Hematopoietic multipotent progenitor cell treated with erythropoietin and hydrocortisone succinate and interleukin-3 and kit ligand, for 8 days (in vitro differentiated cells): ENCODE measurements around the gene CACNA1F.

Experiments used
- DNase-seq: peaks from one replicate; pipeline ENCODE4 v3.0.0-alpha.2; 2015

CACNA1F gene

DNA sequence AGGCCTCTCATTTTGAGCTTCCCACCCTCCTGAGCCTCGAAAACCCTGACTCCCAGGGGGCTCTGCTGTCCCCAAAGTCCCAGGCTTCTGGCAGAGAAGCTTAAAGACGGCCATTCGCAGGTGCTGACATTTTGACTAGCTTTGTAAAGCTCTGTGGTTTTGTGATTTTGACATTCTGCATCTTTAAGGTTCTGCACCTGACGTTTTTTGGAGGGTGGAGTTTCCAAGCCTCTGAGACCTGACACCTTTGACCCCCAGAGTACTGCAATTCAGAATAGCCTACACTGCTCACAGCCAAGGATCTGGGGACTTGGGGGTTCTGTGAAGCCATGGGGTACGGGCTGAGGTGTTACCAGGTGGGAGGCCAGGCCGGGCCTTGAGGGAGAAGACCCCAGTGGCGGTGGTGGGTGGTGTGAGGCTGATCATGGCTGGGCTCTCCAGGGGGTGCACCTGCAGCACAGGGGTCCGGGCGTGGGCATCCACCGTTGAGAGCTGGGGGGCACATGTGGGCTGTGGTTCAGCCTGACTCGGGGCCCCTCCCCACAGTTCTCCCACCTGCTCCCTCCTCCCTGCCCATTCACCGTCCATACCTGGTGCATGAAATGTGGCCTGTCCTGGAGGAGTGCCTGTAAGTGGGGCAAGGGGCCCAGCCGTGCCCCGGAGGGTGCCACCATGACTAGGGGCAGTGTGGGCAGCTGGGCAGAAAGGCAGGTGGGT is 24.1 kb upstream of the CACNA1F start:
- no peak for DNase-seq

DNA sequence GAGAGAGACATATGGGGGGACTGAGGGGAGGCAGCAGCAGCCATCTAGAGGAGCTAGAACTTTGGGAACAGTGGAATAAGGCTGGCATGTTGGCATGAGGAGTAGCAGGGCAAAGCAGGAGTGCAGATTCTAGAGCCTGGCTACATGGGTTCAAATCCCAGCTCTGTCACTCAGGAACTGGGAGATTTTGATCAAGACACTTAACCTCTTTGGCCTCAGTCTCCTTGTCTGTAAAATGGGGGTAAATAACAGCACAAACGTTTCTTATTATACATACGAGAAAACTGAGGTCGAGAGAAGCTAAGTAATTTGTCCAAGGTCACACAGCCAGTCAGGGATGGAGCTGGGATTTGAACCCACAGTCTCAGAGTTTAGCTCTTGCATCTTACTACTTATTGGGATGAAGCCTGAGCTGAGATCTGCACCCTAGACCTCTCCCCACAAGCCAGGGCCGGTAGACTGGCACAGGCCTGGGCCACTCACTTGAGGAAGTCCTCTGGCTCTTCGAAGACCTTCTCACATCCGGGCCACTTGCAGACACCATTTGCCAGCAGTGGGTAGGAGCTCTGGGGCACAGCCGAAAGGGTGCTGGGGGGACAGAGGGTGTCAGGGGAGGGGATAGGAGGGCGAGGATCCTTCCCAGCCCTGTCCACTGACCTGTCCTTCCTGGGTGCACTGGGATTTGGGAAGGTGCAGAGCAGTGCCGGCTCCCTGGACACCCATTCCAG is 23.3 kb upstream of the CACNA1F start:
- DNase-seq: no peak

DNA sequence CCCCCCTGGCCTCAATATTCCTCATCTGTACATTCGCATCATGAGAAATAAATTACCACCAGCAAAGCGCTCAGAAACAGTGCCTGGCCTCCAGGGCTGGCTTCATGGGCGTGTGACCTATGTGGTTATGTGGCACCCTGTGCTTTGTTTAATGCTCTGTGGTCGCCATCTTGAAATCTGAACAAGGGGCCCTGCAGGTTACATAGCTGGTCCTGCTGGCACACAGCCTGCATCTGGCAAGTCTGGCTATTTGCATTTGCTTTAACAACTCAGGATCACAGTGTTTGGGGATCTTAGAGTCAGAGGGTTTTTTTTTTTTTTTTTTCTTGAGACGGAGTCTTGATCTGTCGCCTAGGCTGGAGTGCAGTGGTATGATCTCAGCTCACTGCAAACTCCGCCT is 21.5 kb upstream of the CACNA1F start:
- DNase-seq: no peak

DNA sequence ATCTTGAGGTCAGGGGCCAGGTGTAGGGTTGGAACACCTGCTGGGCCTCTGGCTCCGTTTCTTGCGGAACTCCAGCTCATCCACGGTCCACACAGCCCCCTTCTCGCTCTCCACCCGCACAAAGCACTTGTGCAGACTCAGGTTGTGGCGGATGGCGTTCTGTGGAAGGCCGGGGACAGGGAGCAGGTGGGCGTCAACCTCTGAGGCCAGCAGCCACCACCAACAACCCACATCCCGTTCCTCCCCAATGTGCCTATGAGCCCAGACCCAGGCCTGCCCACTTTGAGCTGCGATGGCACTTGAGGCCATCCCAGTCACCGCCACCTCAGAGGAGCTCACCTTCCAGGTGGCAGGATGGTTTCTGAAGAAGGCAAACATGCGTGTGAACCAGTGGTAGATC is 18.2 kb upstream of the CACNA1F start:
- no peak for DNase-seq

DNA sequence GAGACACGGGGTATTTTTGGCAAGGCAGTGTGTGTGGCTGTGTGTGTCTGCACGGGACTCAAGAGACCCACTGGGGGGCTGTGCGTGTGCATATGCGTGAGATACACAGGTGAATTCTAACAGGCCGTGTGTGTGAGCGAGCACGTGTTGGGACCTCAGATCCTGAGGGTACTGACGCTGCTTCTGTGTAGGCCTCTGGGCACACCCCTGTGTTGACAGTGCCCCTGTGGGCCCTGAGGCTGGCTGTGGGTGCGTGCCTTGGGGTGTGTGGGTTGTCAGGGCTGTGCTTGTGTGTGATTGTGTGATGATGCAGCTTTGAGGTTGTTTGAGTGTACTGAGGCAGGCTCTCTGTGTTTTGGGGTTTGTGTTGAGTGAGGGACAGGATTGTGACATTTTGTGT is 17.4 kb upstream of the CACNA1F start:
- no peak for DNase-seq

DNA sequence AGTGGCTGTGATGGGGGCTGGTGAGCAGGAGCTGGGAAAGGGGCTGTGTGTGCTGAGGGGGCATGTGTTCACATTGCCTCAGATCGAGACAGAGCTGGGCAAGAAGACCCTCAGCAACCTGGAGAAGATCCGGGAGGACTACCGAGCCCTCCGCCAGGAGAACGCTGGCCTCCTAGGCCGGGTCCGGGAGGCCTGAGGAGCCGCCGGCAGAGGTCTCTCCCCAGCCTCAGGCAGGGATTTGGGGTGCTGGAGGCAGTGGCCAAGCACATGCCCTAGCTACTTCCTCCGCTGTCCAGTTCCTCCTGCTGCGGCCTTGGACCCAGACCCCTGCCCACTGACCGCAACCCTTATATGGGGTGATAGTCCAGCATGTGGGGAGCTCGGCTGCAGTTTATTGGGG is 16.9 kb upstream of the CACNA1F start:
- no peak for DNase-seq

DNA sequence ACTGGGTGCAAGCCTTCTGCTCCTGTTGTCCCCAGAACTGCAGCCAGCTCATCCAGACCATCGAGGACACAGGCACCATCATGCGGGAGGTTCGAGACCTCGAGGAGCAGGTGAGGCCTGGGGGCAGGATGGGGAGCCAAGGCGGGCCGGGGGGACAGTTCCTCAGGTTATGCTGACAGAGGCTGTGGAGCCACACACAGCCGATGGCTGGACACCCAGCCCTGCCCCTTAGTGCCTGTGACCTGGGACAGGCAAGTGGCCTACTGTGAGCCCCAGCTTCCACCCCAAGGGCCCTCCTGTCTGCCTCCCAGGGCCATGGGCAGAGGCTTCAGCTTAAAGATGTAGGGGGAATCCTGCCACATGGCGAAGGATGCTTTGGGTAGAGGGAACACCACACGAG is 16.5 kb upstream of the CACNA1F start:
- no peak for DNase-seq

DNA sequence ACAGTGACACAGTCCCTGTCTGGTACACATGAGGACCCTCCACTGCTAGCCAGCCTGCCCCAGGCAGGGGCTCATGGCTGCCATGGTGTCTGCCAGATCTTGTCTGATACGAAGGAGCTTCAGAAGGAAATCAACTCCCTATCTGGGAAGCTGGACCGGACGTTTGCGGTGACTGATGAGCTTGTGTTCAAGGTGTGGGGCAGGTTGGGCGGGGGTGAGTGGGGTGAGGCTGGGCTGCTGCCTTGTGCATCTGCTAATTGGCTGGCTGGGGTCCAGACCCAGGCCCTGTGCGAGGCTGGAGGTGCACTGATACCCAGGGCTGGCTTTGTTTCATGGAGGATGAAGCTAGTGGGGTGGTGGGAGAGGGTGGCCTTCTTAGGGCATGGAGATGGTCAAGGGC is 15.9 kb upstream of the CACNA1F start:
- no peak for DNase-seq

DNA sequence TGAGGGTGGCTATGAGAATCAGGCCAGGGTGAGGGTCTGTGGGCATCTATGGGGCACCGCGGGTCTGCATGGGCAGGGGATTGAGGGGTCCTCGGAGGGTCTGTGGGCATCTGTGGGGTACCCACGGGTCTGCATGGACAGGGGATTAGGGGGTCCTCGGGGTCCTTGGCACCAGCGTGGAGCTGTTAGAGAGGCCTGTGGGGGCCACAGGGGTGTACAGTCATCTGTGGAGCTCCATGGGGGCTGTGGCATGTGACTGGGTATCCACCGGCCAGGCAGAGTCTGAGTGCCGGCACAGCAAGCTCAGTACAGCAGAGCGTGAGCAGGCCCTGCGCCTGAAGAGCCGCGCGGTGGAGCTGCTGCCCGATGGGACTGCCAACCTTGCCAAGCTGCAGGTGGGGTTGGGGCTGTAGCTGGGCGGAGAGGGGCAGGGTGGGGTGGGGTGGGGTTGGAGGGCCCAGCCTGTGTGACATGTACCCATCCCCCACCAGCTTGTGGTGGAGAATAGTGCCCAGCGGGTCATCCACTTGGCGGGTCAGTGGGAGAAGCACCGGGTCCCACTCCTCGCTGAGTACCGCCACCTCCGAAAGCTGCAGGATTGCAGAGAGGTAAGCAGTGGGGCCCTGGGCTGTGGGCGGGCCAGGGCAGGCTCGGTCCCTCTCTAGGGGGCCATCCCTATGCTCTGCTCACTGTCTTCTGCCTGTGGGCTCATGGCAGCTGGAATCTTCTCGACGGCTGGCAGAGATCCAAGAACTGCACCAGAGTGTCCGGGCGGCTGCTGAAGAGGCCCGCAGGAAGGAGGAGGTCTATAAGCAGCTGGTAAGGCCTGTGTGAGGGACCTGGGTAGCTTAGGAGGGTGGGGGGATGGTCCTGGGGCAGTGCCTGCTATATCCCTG is 15.0 kb upstream of the CACNA1F start:
- DNase-seq: no peak

DNA sequence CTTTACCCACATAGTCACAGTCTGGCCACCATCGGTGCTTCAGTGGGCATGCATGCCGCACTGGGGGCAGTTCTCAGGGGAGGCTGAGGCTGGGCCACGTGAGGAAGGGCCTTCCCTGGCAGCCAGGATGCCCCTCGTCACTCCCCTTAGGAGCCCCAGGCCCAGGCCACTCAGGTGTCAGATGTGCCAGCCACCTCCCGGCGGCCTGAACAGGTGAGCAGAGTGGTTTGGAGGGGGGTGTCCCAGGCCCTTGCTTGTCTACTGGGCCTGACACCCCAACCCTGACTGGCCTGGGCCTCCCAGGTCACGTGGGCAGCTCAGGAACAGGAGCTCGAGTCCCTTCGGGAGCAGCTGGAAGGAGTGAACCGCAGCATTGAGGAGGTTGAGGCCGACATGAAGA is 14.2 kb upstream of the CACNA1F start:
- no peak for DNase-seq

DNA sequence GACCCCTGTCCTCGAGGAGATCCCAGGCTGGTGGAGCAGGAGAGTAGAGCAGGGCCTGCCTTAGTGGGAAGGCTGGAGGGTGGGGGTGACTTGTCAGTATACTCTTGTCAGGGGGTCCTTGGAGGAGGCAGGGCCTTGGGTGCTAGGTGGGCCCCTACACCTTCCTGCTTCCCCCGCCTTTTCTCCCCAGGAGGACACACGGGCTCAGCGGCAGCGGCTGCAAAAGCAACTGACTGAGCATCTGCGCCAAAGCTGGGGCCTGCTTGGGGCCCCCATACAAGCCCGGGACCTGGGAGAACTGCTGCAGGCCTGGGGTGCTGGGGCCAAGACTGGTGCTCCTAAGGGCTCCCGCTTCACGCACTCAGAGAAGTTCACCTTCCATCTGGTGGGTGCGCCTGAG is 13.4 kb upstream of the CACNA1F start:
- DNase-seq: no peak

DNA sequence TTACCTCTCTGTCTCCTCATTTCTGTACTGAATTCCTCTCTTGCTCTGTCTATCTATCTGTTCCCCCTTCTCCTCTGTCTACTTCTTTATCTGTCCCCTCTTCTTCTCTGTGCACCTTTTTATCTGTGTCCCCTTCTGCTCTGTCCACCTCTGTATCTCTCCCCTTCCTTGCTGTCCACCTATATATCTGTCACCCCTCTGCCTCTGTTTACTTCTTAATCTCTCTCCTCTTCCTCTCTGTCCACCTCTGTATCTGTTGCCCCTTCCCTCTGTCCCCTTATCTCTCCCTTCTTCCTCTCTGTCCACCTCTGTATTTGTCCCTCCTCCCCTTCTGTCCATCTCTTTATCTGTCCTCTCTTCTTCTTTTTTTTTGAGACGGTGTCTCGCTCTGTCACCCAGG is 11.1 kb upstream of the CACNA1F start:
- no peak for DNase-seq

DNA sequence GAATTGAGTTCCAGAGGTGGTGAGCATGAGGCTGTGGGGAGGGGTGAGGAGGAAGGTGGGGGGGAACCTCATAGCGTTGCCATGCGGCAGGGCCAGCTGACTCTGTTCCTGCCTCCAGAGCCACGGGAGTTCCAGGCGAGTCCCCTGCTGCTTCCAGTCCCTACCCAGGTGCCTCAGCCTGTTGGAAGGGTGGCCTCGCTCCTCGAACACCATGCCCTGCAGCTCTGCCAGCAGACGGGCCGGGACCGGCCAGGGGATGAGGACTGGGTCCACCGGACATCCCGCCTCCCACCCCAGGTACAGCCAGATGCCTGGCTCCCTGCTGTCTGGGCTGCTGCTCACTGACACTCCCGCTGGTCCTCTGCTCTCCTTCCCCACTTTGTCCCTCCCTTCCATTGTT is 10.0 kb upstream of the CACNA1F start:
- DNase-seq: no peak

DNA sequence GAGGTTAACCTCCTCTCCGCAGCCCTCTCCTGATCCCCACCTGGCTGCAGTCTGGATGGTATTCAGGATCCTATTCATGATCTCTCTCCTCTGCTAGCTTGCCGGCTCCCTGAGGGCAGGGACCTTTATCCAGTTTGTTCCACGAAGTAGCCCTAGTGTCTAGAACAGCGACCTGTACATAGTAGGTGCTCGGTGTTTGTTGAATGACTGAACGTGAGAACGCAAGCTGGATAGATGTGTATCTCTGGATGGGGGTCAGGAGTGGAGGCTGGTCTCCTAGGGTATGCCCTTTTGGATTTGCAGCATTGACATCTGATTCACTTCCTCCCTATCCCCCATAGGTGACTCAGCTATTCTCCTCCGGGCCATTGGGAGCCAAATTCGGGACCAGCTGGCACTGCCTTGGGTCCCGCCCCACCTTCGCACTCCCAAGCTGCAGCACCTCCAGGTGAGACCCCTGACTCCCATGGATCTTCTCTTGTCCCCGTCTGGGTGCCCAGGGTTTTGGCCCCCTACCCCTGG is 9.5 kb upstream of the CACNA1F start:
- DNase-seq: no peak

DNA sequence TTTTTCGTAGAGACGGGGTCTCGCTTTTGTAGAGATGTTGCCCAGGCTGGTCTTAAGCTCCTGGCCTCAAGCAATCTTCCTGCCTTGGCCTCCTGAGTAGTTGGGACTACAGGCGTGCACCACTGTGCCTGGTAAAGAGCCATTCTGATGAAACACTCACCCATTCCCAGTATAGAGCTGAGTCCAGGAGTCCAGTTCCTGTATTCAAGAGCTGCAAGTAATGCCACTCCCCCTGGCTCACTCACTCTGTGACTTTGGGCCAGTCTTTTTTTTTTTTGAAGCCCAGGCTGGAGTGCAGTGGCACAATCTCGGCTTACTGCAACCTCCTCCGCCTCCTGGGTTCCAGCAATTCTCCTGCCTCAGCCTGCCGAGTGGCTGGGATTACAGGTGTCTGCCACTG is 5.6 kb upstream of the CACNA1F start:
- DNase-seq: no peak

DNA sequence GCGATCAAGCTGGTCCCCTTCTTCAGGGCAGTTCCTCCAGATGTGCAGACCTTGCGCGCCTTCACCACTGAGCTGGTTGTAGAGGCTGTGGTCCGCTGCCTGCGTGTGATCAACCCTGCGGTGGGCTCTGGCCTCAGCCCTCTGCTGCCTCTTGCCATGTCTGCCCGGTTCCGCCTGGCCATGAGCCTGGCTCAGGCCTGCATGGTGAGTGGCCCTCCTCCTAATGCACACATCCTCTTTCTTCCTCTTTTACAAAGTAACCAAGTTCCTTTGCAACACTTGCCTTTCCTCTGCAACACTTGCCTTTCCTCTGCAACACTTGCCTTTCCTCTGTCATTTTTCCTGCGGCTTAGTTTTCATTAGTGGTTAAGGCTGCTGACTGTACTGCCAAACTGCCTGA is 3.9 kb upstream of the CACNA1F start:
- peak; percentile 1 for DNase-seq

DNA sequence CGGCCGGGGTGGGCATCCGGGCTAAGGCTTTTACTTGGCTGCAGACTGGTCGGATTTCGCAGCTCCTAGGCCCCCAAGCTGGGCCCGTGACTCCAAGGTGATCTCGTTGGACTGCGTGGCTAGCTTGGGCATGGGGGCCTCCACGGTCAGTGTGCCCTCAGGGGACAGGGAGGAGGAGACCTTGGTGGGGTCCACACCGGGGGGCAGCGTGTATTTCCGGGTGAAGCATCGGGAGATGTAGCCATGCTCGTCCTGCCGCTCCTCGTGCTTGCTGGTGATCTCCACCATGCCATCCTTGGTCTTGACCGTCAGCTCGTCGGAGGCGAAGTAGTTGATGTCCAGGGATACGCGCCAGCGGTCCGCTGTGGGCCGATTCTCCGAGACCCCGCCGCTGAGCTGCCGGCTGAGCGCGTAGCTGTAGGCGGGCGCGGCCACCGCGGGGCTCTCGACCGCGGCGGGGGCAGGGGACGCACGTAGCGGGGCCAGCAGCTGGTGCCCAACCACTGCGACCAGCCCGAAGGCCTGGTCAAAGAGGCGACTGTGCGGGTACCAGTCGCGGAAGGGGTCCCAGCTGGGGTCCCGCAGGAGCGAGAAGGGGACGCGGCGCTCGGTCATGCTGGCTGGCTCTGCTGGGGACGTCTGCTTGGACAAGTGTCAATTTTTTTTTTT is 881 bp upstream of the CACNA1F start:
- DNase-seq: no peak

DNA sequence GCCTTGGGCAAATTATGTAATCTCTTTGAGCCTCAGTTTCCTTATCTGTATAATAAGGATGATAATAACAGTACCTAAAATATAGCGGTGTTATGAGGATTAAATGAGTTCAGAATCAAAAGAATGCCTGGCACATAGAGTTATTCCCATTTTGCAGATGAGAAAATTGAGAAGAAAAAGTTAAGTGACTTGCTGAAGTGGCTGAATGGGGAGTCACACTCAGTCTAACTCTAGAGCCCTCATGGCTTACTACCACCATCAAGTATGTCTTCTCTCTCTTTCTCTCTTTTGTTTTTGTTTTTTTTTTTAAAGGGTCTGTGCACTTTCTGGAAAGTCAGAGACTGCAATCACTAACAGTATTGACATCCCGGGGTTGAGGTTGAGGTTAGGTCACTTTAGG is 615 bp downstream of the CACNA1F start:
- no peak for DNase-seq

DNA sequence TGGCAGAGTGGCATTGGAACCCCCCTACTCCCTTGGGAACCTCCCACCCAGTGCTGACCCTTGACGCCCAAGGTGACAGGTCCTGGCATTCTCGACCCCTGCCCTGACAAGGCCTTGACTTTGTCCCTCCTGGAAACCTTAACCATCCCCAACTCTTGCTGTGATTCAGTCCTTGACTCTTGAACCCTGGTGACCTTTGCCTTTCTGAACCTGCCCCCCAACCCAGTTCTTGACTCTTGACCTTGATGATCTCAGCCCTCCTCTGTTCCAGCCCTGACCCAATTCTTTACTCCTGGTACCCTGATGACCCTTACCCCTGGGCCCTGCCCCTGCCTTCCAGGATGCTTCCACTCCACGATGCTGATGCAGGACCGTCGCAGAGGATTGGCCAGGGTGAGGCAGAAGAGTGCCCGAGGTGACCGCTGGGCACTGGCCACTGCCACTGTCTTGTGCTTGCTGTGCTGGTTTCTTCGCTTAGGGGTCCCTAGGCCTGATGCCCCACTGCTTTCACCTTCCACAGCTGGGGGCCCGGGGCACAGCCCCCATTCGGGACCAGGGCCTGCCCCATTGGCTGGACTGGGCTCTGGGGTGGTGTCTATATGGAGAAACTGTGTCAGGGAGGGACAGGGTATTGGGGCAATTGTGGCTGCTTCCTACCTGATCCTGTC is 1.7 kb downstream of the CACNA1F start:
- no peak for DNase-seq

DNA sequence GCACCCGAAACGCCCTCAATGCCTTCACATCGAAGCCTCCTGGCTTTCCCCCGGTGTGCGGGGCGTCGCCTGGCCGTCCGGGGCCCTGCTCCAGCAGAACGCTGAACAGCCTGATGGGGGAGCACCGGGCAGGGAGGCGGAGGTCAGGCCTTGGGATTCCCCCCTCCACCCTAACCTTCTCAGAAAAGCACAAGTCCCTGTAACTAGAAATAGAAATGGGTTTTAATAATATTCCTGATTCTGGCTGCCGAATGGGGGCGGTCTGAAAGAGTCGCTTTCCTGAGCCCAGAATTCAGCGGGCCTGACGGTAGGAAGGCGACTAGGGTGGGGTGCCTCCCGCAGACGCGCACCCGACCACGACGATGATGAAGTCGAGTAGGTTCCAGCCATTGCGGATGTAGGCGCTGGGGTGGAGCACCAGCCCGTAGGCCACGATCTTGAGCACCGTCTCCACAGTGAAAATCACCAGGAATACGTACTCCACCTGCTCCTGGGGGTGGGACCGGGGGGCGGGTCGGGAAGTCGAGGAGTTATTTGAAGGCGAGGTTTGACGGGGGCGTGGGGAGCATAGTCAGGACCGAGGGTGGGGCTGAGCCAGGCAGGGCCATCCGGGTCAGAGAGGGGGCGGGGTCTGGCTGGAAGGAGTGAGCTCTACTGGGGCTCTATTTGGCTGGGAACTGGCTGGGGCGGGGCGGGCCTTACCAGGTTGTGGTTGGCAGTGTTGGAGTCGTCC is 2.5 kb downstream of the CACNA1F start:
- peak; percentile 71 for DNase-seq

DNA sequence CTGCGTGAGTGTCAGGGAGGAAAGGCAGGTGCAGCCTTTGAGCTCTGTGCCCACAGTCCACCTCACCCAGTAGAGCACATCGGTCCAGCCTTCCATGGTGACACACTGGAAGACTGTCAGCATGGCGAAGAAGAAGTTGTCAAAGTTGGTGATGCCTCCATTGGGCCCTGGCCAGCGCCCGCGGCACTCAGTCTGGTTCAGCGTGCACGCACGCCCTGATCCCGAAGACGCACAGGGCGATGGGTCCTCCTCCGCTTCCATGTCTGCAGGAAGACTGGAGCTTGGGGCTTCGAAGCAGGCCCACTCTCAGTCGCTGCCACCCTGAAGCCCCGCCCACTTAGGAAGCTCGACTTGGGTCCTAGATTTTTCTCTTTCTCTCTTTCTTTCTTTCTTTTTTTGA is 5.0 kb downstream of the CACNA1F start:
- no peak for DNase-seq

DNA sequence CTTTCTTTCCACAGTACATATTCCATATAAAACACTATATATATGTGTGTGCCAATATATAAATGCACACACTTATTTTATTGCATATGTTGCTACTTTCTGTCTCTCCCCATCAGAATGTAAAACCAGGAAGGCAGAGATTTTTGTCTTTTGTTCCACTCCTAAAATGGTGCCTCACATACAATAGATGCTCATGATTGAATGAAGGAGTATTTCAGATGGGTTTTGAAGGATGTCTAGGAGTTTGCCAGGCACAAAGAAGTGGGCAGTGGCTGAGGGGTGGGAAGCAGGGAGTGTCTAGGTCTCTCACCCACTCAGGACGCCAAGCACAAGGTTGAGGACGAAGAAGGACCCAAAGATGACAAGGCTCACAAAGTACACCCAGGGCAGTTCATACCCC is 5.4 kb downstream of the CACNA1F start:
- no peak for DNase-seq
